SK-N-SH (cell line): ENCODE measurements around the gene PRM1. TPM values are rescaled to one million over a fixed set of nuclear protein-coding genes. Genes with fewer than 3 reads are reported as not detected.
"Not testable (repeated sequence)": the region's sequence is repeated elsewhere in the genome, so short reads cannot be mapped to it uniquely, and the experiment has no call there.

Experiments
- CTCF ChIA-PET: fragments of 300-600, 350-600 bp; formaldehyde crosslinking; extraction: SDS; loops from one replicate; lab custom pipeline; 2021; lab: Yijun Ruan, JAX
- POLR2A ChIA-PET: fragments of 350-600 bp; sonication (Branson Sonifier 250); formaldehyde crosslinking; extraction: SDS; loops from one replicate; lab custom pipeline; 2020; ENCODE audit warnings: antibody characterized with exemption, inconsistent platforms; lab: Yijun Ruan, JAX
- DNase-seq: peaks from one replicate; pipeline ENCODE4 v3.0.0; 2012
- H2AFZ ChIP-seq: fragments of 200-600 bp; sonication (generic); 2 replicates; pipeline ENCODE4 v1.8.1; 2016; ENCODE audit warnings: antibody characterized with exemption, mild to moderate bottlenecking, low read depth
- H3F3A ChIP-seq: fragments of 200-600 bp; sonication (generic); replicated peaks from 2 replicates; pipeline ENCODE3; 2016; ENCODE audit warnings: antibody characterized with exemption, mild to moderate bottlenecking; ENCODE audit not compliant: insufficient read depth
- H3K27ac ChIP-seq, 2 experiments: fragments of 200-500 bp in 1 of 2; fragments of 200-600 bp in 1 of 2; sonication (Bioruptor generic) in 1 of 2; sonication (generic), shearing (Covaris generic) in 1 of 2; 2 replicates each; pipeline versions ENCODE4 v1.5.1 to v1.6.1; 2014 to 2016; ENCODE audit warnings: low read depth in 2 of 2, inconsistent platforms in 1 of 2, low read length in 1 of 2, mild to moderate bottlenecking in 1 of 2, mixed read lengths in 1 of 2
- H3K27me3 ChIP-seq: fragments of 200-600 bp; sonication (generic), shearing (Covaris generic); 2 replicates; pipeline ENCODE4 v1.6.1; 2016; ENCODE audit warnings: mixed run types; ENCODE audit not compliant: insufficient read depth
- H3K36me3 ChIP-seq, 2 experiments: fragments of 200-500 bp in 1 of 2; fragments of 200-600 bp in 1 of 2; sonication (Bioruptor generic) in 1 of 2; sonication (generic) in 1 of 2; replicated peaks in 1 of 2; 2 replicates each; pipeline versions ENCODE3 to v1.5.1; 2014 to 2016; ENCODE audit warnings: low read length in 1 of 2, mild to moderate bottlenecking in 1 of 2; ENCODE audit not compliant: insufficient read depth in 2 of 2, control insufficient read depth in 1 of 2
- H3K4me1 ChIP-seq, 2 experiments: fragments of 200-500 bp in 1 of 2; fragments of 200-600 bp in 1 of 2; sonication (Bioruptor generic) in 1 of 2; sonication (generic), shearing (Covaris generic) in 1 of 2; 2 replicates each; pipeline versions ENCODE4 v1.5.1 to v1.6.1; 2014 to 2016; ENCODE audit warnings: low read depth in 1 of 2, low read length in 1 of 2, mixed run types in 1 of 2; ENCODE audit not compliant: insufficient read depth in 2 of 2, control insufficient read depth in 1 of 2
- H3K4me2 ChIP-seq: fragments of 200-600 bp; sonication (generic), shearing (Covaris generic); 2 replicates; pipeline ENCODE4 v1.6.1; 2017; ENCODE audit warnings: mixed run types
- H3K4me3 ChIP-seq, 2 experiments: fragments of 200-500 bp in 1 of 2; fragments of 200-600 bp in 1 of 2; sonication (Bioruptor generic) in 1 of 2; sonication (generic), shearing (Covaris generic) in 1 of 2; 2 replicates each; pipeline versions ENCODE4 v1.5.1 to v1.8.1; 2014 to 2016; ENCODE audit warnings: low read depth in 2 of 2, inconsistent platforms in 1 of 2, low read length in 1 of 2, mild to moderate bottlenecking in 1 of 2, mixed read lengths in 1 of 2, moderate library complexity in 1 of 2
- H3K79me2 ChIP-seq: fragments of 200-600 bp; sonication (generic); 2 replicates; pipeline ENCODE4 v1.8.1; 2017; ENCODE audit warnings: mild to moderate bottlenecking; ENCODE audit not compliant: insufficient read depth
- H3K9ac ChIP-seq: fragments of 200-600 bp; sonication (generic); 2 replicates; pipeline ENCODE4 v1.6.1; 2017; ENCODE audit warnings: mixed run types
- H3K9me2 ChIP-seq: fragments of 200-600 bp; sonication (generic); 2 replicates; pipeline ENCODE4 v1.6.1; 2017; ENCODE audit warnings: mixed run types
- H3K9me3 ChIP-seq: fragments of 200-600 bp; sonication (generic); 2 replicates; pipeline ENCODE4 v1.6.1; 2017; ENCODE audit warnings: mixed run types, mild to moderate bottlenecking, moderate library complexity
- H4K20me1 ChIP-seq: fragments of 200-600 bp; sonication (generic); 2 replicates; pipeline ENCODE4 v1.6.1; 2017; ENCODE audit warnings: mild to moderate bottlenecking, mixed run types; ENCODE audit not compliant: insufficient read depth
- EP300 ChIP-seq, 2 experiments: IDR thresholded peaks; 2 replicates each; pipeline versions ENCODE4 v1.4.0 to v1.6.1; 2012; ENCODE audit warnings: borderline replicate concordance in 1 of 2, low read depth in 1 of 2, low read length in 1 of 2
- FOXJ3 ChIP-seq: sonication (generic); formaldehyde crosslinking; IDR thresholded peaks from 2 replicates; pipeline ENCODE4 v1.5.1; 2020; ENCODE audit warnings: mild to moderate bottlenecking, missing genetic modification reagents
- FOXM1 ChIP-seq: IDR thresholded peaks from 2 replicates; pipeline ENCODE4 v1.4.0; 2012; ENCODE audit warnings: low read depth, mild to moderate bottlenecking
- GATA2 ChIP-seq: sonication (generic); formaldehyde crosslinking; IDR thresholded peaks from 2 replicates; pipeline ENCODE4 v1.5.0; 2020; ENCODE audit warnings: mild to moderate bottlenecking, missing genetic modification reagents
- IRF3 ChIP-seq: fragments of 150-350 bp; IDR thresholded peaks from 2 replicates; pipeline ENCODE4 v1.6.1; 2016; ENCODE audit warnings: mild to moderate bottlenecking, low read depth, low read length
- TCF12 ChIP-seq: IDR thresholded peaks from 2 replicates; pipeline ENCODE4 v1.4.0; 2012
- WGBS: methylation state at CpG from one replicate; pipeline ENCODE4 v1.1.6; 2017; ENCODE audit warnings: low lambda C conversion rate; 5-methylcytosine and 5-hydroxymethylcytosine counted together
- polyA plus RNA-seq, 3 experiments: library from polyadenylated mRNA; depleted of rRNA; stranded (reverse); fragments of >200 nt; gene quantifications; 2 replicates each; pipeline ENCODE4 v1.2.3, GENCODE V29; 2012

PRM1 gene
- polyA plus RNA-seq, 1 of the 3 experiments (the other 2 are of a cell fraction) = not detected

- no peak for TF ChIP-seq FOXM1
- TF ChIP-seq IRF3 = no peak
- TF ChIP-seq GATA2 (CRISPR knock-in tag) = no peak
- peaks cover 3% of the 10 kb centered on the region for H3F3A ChIP-seq
- no peaks in the 10 kb centered on the region for H3K79me2 ChIP-seq
- 94% methylated on average over 6 of the region's 7 CpGs for WGBS
- no peaks in the 10 kb centered on the region for H4K20me1 ChIP-seq
- no peak overlapping the region for H3K4me2 ChIP-seq
- no peaks in the 10 kb centered on the region for H3K9me3 ChIP-seq
- H3K27me3 ChIP-seq = no peaks in the 10 kb centered on the region
- no peak overlapping the region for H3K4me3 ChIP-seq
- H3K4me1 ChIP-seq = peaks cover 0 to 28% of the 10 kb centered on the region in 2 experiments; a peak in 2 of 4 replicates
- ChIA-PET CTCF (interaction anchor here (1.0 to 1.4 kb wide), 2 partner anchors 44 to 336 kb away, joined by 5 to 8 read pairs; partner anchors contain the start of gene SOCS1), POLR2A (no interaction called here)
- H3K9me2 ChIP-seq = no peaks in the 10 kb centered on the region
- no peaks in the 10 kb centered on the region for H3K36me3 ChIP-seq
- H3K9ac ChIP-seq = no peak overlapping the region
- no peak overlapping the region for H2AFZ ChIP-seq
- no peak for DNase-seq
- no peak overlapping the region for H3K27ac ChIP-seq
These were observed 19.4 kb upstream of the PRM1 start for GRCh38 chr16:11300560-11300892.

- ChIA-PET POLR2A (no interaction called here), CTCF (interaction anchor here (1.4 kb wide), 1 partner anchor 335 kb away, joined by 5 read pairs; no protein-coding TSS in a partner anchor)
- no peak overlapping the region for H3K27ac ChIP-seq
- no peak overlapping the region for H2AFZ ChIP-seq
- H3K4me3 ChIP-seq = no peak overlapping the region
- no peak overlapping the region for H3K9ac ChIP-seq
- H3K9me2 ChIP-seq = no peaks in the 10 kb centered on the region
- no peaks in the 10 kb centered on the region for H3K9me3 ChIP-seq
- no peaks in the 10 kb centered on the region for H3K27me3 ChIP-seq
- no peaks in the 10 kb centered on the region for H3K36me3 ChIP-seq
- TF ChIP-seq TCF12 = no peak
- no peak for TF ChIP-seq EP300 (IDR thresholded peaks at IDR 0.05; ENCODE audit: borderline replicate concordance in 1 of 2, low read depth in 1 of 2, low read length in 1 of 2)
- TF ChIP-seq FOXJ3 (CRISPR knock-in tag) = no peak
- H3K4me2 ChIP-seq = no peak overlapping the region
- H3K4me1 ChIP-seq = peaks cover 0 to 28% of the 10 kb centered on the region in 2 experiments; a peak in 2 of 4 replicates
- peaks cover 3% of the 10 kb centered on the region for H3F3A ChIP-seq
- DNase-seq = no peak
- H3K79me2 ChIP-seq = no peaks in the 10 kb centered on the region
- WGBS = 100% methylated on average over 4 of the region's 6 CpGs
- H4K20me1 ChIP-seq = no peaks in the 10 kb centered on the region
These were observed 18.9 kb upstream of the PRM1 start for GRCh38 chr16:11299865-11300559.

DNA sequence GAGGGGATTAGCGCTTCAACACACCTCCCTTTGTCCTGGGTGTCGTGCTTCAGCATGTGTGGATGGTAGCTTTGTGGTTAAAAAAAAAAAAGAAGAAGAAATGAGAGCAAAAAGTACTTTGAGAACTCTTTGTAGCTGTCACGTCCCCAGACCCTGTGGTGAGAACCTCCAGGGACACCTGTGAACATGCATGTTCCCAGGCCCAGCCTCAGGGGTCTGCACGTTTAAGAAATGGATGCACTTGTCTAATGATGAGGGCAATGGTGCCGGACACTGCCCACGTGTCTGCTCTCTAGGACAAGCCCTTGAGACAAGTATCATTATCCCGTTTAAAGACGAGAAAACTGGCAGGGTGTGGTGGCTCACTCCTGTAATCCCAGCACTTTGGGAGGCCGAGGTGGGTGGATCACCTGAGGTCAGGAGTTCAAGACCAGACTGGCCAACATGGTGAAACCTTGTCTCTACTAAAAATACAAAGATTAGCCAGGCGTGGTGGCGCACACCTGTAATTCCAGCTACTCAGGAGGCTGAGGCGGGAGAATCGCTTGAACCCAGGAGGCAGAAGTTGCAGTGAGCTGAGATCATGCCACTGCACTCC is 17.9 kb upstream of the PRM1 start:
- H3K9me3 ChIP-seq, H3K9ac ChIP-seq, H3K36me3 ChIP-seq, H3F3A ChIP-seq, H3K9me2 ChIP-seq, H3K79me2 ChIP-seq, DNase-seq, H3K27me3 ChIP-seq, H4K20me1 ChIP-seq, H2AFZ ChIP-seq, H3K27ac ChIP-seq, POLR2A ChIA-PET, H3K4me3 ChIP-seq, H3K4me2 ChIP-seq: not testable (repeated sequence)
- CTCF ChIA-PET = interaction anchor here (2.8 kb wide), 1 partner anchor 43 kb away, joined by 23 read pairs; the partner anchor contains the start of gene SOCS1
- 91% methylated on average over 13 of the region's 13 CpGs for WGBS
- peaks cover 0 to 27% of the 10 kb centered on the region in 2 experiments; a peak in 2 of 4 replicates for H3K4me1 ChIP-seq
